Ishikawa (cell line): ENCODE measurements around the gene OPCML.

Experiments used
- CEBPB ChIP-seq: IDR thresholded peaks from 2 replicates; pipeline ENCODE4 v1.6.1; 2012
- CREB1 ChIP-seq: IDR thresholded peaks from 2 replicates; pipeline ENCODE4 v1.6.1; 2012; ENCODE audit warnings: low read depth
- EGR1 ChIP-seq: IDR thresholded peaks from 2 replicates; pipeline ENCODE4 v1.6.1; 2012
- EP300 ChIP-seq: IDR thresholded peaks from 2 replicates; pipeline ENCODE4 v1.6.1; 2012; ENCODE audit warnings: borderline replicate concordance
- MAX ChIP-seq: IDR thresholded peaks from 2 replicates; pipeline ENCODE4 v1.6.1; 2012
- RAD21 ChIP-seq: IDR thresholded peaks from 2 replicates; pipeline ENCODE4 v1.6.1; 2012; ENCODE audit warnings: low read depth
- TAF1 ChIP-seq: IDR thresholded peaks from 2 replicates; pipeline ENCODE4 v1.6.1; 2012; ENCODE audit warnings: low read depth, mild to moderate bottlenecking
- TCF12 ChIP-seq: IDR thresholded peaks from 2 replicates; pipeline ENCODE4 v1.6.1; 2012; ENCODE audit warnings: low read depth
- USF1 ChIP-seq: IDR thresholded peaks from 2 replicates; pipeline ENCODE4 v1.6.1; 2012
- ZBTB7A ChIP-seq: IDR thresholded peaks from 2 replicates; pipeline ENCODE4 v1.6.1; 2012; ENCODE audit warnings: low read depth
- TF ChIP-seq, protein P1 (sequence below): IDR thresholded peaks from 2 replicates; pipeline ENCODE4 v1.6.1; 2012; ENCODE audit warnings: low read depth, mild to moderate bottlenecking

- TF ChIP-seq CEBPB, result no peak
- TF ChIP-seq MAX, result no peak
- TF ChIP-seq EGR1, result no peak
- no peak for TF ChIP-seq USF1
- TF ChIP-seq EP300, result no peak
- no peak for TF ChIP-seq ZBTB7A
- TF ChIP-seq CREB1, result no peak
- TF ChIP-seq, protein P1, sequence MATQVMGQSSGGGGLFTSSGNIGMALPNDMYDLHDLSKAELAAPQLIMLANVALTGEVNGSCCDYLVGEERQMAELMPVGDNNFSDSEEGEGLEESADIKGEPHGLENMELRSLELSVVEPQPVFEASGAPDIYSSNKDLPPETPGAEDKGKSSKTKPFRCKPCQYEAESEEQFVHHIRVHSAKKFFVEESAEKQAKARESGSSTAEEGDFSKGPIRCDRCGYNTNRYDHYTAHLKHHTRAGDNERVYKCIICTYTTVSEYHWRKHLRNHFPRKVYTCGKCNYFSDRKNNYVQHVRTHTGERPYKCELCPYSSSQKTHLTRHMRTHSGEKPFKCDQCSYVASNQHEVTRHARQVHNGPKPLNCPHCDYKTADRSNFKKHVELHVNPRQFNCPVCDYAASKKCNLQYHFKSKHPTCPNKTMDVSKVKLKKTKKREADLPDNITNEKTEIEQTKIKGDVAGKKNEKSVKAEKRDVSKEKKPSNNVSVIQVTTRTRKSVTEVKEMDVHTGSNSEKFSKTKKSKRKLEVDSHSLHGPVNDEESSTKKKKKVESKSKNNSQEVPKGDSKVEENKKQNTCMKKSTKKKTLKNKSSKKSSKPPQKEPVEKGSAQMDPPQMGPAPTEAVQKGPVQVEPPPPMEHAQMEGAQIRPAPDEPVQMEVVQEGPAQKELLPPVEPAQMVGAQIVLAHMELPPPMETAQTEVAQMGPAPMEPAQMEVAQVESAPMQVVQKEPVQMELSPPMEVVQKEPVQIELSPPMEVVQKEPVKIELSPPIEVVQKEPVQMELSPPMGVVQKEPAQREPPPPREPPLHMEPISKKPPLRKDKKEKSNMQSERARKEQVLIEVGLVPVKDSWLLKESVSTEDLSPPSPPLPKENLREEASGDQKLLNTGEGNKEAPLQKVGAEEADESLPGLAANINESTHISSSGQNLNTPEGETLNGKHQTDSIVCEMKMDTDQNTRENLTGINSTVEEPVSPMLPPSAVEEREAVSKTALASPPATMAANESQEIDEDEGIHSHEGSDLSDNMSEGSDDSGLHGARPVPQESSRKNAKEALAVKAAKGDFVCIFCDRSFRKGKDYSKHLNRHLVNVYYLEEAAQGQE, result no peak
- TF ChIP-seq TCF12, result no peak
- TF ChIP-seq RAD21, result no peak
- TF ChIP-seq TAF1, result no peak
These were observed 617.7 kb downstream of the OPCML start for GRCh38 chr11:132914600-132914999.
